HG03095 (cell line): ENCODE results near the gene FOXQ1.

ENCODE experiments used
- ATAC-seq: cut with Tn5 transposase; IDR thresholded peaks from one replicate; pipeline ENCODE4 v1.9.1; 2021; ENCODE audit warnings: moderate library complexity; ENCODE audit not compliant: unreplicated experiment

Gene FOXQ1

GRCh38 chr6:1311400-1312202 is at the start of gene FOXQ1:
TSS of gene FOXQ1 (plus strand) at chr6:1312098. CDS start at chr6:1312705, 607 bp downstream.
- no peak for ATAC-seq

GRCh38 chr6:1262704-1263038 is 49.2 kb upstream of the FOXQ1 start:
- no peak for ATAC-seq

GRCh38 chr6:1263039-1263849 is 48.7 kb upstream of the FOXQ1 start:
- ATAC-seq = no peak

GRCh38 chr6:1263850-1264377 is 48.0 kb upstream of the FOXQ1 start:
- ATAC-seq = no peak

GRCh38 chr6:1264619-1265445 is 47.1 kb upstream of the FOXQ1 start:
- no peak for ATAC-seq

GRCh38 chr6:1266686-1267056 is 45.2 kb upstream of the FOXQ1 start:
- ATAC-seq = no peak

GRCh38 chr6:1267057-1267732 is 44.7 kb upstream of the FOXQ1 start:
- ATAC-seq = no peak

- ATAC-seq = no peak
Measured at GRCh38 chr6:1267790-1268762, 43.8 kb upstream of the FOXQ1 start.

GRCh38 chr6:1271071-1271763 is 40.7 kb upstream of the FOXQ1 start:
- ATAC-seq = no peak

- ATAC-seq = no peak
Measured at GRCh38 chr6:1278061-1278720, 33.7 kb upstream of the FOXQ1 start.

GRCh38 chr6:1279065-1279464 is 32.8 kb upstream of the FOXQ1 start:
- no peak for ATAC-seq

- ATAC-seq = no peak
Measured at GRCh38 chr6:1280666-1281300, 31.1 kb upstream of the FOXQ1 start.

- no peak for ATAC-seq
Measured at GRCh38 chr6:1281746-1282145, 30.2 kb upstream of the FOXQ1 start.

GRCh38 chr6:1283501-1283900 is 28.4 kb upstream of the FOXQ1 start:
- no peak for ATAC-seq

- ATAC-seq = no peak
Measured at GRCh38 chr6:1285556-1285955, 26.3 kb upstream of the FOXQ1 start.

GRCh38 chr6:1285956-1286355 is 25.9 kb upstream of the FOXQ1 start:
- ATAC-seq = no peak

- no peak for ATAC-seq
Measured at GRCh38 chr6:1287103-1287591, 24.8 kb upstream of the FOXQ1 start.

- ATAC-seq = no peak
Measured at GRCh38 chr6:1290086-1290485, 21.8 kb upstream of the FOXQ1 start.
